Gastroesophageal sphincter (tissue), 3 donors: ENCODE measurements around the gene C16orf46.

Source experiments
- CTCF ChIP-seq, 4 experiments: fragments of 200-600 bp in 2 of 4; fragments of 450-650 bp in 2 of 4; sonication (generic) in 1 of 4; IDR thresholded peaks; one replicate each; pipeline ENCODE4 v1.5.1; 2017 to 2019; ENCODE audit warnings: antibody characterized with exemption in 4 of 4, mild to moderate bottlenecking in 2 of 4, moderate library complexity in 2 of 4
- EP300 ChIP-seq: sonication (generic); formaldehyde crosslinking; IDR thresholded peaks from one replicate; pipeline ENCODE4 v1.6.1; 2017; ENCODE audit warnings: antibody characterized with exemption, mild to moderate bottlenecking
- POLR2A ChIP-seq, 2 donors: fragments of 450-650 bp; IDR thresholded peaks; one replicate each; pipeline ENCODE4 v1.6.1; 2017; ENCODE audit warnings: antibody characterized with exemption in 2 of 2, mild to moderate bottlenecking in 2 of 2, moderate library complexity in 1 of 2

GRCh38 chr16:81070979-81071378, 6.1 kb downstream of the C16orf46 start:
- TF ChIP-seq POLR2A (IDR thresholded peaks at IDR 0.05): no peak
- no peak for TF ChIP-seq CTCF (IDR thresholded peaks at IDR 0.05)
- TF ChIP-seq EP300: no peak
